ENCODE results near the gene CX3CL1.
"Not testable (repeated sequence)": the region's sequence is repeated elsewhere in the genome, so short reads cannot be mapped to it uniquely, and the experiment has no call there.

CX3CL1 gene

GRCh38 chr16:57372372-57373116 lies at the start of gene CX3CL1:
CX3CL1 (plus strand) TSS chr16:57372490; CDS start chr16:57372569, 79 bp downstream.
- DNase-seq, result no peak

DNA sequence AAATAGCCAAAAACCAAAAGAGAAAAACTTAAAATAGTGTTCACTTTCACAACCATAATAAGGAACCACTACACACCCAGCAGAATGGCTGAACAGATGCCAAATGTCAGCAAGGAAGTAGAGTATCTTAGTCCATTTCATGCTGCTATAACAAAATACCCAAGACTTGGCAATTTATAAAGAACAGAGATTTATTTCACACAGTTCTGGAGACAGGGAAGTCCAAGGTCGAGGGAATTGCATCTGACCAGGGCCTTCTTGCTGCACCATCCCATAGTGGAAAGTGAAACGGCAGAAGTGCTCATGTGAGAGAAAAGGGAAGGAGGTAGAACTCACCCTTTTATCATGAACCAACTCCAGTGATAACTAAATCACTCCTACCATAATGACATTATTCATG lies 47.5 kb upstream of the CX3CL1 start:
- DNase-seq, result no peak

- no peak for DNase-seq
Observed at GRCh38 chr16:57325458-57325857, 46.8 kb upstream of the CX3CL1 start.

DNA sequence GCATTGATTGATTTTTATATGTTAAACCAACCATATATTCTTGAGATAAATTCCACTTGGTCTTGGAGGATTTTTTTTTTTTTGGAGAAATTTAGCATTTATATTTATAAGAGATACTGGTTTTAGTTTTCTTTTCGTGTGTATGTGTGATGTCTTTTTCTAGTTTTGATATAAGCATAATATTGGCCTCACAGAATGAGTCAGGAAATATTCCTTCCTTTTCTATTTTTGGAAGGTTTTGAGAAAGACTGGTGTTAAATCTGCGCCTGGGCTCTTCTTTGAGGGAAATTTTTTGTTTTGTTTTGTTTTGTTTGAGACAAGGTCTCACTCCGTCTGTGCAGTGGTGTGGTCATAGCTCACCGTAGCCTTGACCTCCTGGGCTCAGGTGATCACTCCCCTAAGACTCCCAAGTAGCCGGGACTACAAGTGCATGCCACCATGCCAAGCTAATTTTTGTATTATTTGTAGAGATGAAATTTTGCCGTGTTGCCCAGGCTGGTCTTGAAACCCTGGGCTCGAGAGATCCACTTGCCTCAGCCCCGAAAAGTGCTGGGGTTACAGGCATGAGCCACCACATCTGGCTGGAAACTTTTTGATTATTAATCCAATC lies 42.5 kb upstream of the CX3CL1 start:
- no peak for DNase-seq

- DNase-seq, result no peak
Observed at GRCh38 chr16:57331355-57331754, 40.9 kb upstream of the CX3CL1 start.

- DNase-seq, result no peak
Observed at GRCh38 chr16:57333402-57333801, 38.9 kb upstream of the CX3CL1 start.

- no peak for DNase-seq
Observed at GRCh38 chr16:57335366-57335765, 36.9 kb upstream of the CX3CL1 start.

DNA sequence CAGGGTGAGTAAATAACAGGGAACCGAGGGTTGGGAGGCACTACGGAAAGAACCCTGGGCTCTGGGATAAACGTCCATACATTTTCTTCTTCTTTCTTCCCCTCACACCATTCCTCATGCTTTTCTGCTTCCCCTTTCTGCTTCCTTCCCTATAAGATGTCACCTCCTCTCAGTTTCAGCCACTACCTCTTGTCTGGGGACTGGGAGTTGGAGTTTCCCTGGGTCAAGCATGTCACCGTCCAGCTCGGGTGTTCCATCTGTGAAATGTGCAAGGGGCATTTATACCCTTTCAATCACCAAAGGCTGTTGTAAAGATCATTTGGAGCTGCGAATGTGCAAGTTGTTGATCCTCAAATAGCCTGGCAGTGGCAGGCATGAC lies 31.2 kb upstream of the CX3CL1 start:
- no peak for DNase-seq

DNA sequence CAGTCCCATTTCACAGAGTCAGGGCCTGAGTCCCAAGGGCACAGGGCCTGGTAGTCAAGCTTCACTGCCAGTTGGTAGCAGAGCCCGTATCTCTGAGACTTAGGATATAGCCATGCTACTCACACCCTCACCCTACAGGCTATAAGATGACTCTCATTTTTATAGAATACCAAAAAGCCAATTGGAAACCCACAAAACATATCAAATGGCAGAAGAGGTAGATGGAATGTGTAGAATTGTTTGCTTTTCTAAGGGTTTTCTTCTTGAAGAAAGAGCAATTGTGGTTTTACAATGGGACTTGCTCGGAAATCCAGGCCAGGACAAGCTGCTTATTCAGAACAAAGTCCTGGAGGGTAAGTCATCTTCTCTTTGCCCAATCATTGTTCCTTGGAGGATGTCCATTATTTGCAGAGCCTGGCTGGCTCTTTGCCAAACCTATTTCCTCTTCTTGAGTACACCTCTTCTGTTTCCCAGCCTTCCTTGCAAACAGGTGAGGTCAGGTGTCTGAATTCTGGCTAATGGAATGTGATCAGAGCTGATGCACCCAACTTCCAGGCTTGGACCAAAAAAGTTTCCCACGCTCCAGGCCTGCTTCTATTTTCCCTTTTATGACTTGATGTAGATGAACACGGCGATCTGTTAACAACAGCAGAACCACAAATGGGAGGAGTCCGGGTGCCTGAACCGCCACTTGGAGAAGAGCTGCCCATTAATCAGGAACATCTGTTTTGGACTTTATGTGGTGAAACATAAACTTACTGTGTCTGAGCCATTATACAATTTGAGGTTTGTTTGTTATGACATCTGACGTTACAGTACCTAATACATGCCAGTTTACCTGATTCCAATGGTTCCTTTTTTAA lies 30.6 kb upstream of the CX3CL1 start:
- no peak for DNase-seq

GRCh38 chr16:57342606-57343005 lies 29.7 kb upstream of the CX3CL1 start:
- DNase-seq, result not testable (repeated sequence)

GRCh38 chr16:57343221-57343620 lies 29.1 kb upstream of the CX3CL1 start:
- DNase-seq, result no peak

DNA sequence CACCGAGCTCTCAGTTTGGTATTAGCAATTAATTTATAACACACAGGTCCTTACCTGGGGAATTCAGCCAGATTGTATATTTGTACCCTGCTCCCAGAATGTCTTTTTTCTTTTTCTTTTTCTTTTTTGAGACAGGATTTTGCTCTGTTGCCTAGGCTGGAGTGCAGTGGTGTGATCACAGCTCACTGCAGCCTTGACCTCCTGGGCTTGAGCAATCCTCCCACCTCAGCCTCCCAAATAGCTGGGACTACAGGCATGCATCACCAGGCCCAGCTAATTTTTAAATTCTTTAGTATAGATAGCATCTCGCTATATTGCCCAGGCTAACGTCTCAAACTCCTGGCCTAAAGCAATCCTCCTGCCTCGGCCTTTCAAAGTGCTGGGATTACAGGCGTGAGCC lies 28.2 kb upstream of the CX3CL1 start:
- DNase-seq, result not testable (repeated sequence)

DNA sequence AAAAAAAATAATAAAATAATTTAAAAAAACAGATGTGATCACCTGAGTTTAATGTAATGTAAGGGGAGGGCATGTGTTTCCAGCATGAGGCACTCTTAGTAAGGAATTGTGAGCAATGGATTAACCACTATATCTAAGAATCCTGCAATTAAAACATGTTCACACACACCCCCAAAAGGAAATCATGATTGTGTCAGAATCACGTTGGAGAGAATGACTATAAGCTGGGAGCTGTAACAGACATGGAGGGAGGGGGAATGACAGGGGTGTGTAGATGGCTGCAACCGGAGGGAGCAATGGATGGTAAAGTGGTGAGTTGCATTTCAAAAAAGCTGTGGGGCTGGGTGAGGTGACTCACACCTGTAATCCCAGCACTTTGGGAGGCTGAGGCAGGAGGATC lies 27.3 kb upstream of the CX3CL1 start:
- no peak for DNase-seq

DNA sequence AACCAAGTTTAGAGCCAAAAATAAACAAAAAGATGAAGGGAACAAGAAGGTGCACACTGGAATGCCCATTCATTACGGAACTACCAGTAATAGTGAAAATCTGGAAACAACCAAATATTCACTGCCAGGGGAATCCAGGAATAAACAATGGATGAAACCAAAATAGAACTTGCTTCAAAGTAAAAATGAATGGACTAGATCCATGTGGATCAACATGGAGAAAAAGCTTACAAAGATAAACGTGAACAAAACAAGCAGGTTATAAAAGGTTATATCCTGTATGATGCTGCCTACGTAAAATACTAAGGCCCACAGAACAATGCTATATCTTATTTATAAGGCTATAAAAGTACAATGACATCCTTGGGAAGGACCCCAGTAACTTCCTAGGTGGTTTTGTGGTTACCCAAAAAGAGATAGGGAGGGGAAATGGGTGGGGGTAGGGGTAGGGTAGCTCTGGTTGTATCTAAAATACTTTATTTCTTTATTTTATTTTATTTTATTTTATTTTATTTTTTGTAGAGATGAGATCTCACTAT lies 26.6 kb upstream of the CX3CL1 start:
- no peak for DNase-seq

DNA sequence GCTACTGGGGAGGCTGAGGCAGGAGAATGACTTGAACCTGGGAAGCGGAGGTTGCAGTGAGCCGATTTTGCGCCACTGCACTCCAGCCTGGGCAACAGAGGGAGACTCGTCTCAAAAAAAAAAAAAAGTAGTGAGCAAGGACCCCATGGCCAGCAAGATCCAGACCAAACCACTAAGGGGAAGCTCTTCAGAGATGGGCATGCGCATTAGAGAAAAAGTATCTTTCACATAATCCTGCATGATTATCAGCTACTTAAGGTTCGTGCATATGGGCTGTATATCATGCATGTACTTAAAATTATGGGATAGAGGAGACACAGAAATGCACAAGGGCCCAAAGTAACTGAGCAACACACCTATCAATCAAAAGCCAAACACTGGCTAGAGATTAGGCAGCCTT lies 24.4 kb upstream of the CX3CL1 start:
- DNase-seq, result no peak

DNA sequence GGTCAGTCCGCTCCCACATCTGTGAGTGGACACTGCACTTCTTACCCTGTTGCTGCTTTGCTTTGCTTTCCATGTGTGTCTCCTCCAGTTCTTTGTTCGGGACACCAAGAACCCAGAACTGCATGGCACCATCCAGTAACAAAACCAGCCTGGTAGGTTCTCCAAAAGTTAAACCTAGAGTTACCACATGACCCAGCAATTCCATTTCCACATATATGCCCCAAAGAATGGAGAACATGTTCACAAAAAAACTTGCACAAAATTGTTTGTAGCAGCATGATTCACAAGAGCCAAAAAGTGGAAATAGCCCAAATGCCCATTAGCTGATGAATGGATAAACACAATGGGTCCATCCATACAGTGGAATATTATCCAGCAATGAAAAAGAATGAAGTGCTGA lies 24.0 kb upstream of the CX3CL1 start:
- DNase-seq, result no peak

DNA sequence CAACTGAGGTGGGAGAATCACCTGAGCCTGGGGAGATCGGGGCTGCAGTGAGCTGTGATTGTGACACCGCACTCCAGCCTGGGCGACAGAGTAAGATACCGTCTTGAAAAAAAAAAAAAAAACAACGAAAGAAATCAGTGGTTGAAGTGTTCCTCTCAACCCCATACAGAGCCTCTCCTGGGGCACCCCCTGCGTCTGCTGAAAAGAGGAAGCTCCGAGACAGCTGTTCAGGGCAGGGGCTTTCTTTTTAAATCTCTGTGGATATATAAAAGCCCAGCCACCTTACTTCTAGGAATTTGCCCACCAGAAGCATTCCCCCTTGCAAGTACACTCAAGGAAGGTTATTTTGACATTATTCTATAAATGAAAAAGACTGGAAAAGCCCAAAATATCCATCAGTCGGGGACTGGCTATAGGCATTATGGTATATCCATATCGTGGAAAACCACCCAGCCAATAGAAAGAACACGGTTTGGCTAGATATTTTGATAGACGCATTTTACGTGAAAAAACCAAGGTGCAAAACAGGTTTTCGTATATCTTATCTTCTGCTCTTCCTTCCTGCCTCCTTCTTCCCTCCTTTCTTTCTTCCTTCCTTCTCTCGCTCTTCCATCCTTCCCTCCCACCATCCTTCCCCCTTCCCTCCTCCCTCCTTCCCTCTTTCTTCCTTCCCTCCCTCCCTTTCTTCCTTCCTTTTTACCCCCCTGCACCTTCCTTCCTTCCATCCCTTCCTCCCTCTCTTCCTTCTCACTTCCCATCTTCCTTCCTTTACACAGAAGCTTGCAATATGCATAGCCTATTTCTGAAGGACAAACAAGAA lies 22.9 kb upstream of the CX3CL1 start:
- DNase-seq, result no peak

- DNase-seq, result no peak
Observed at GRCh38 chr16:57352636-57353047, 19.6 kb upstream of the CX3CL1 start.

GRCh38 chr16:57354311-57354710 lies 18.0 kb upstream of the CX3CL1 start:
- no peak for DNase-seq

DNA sequence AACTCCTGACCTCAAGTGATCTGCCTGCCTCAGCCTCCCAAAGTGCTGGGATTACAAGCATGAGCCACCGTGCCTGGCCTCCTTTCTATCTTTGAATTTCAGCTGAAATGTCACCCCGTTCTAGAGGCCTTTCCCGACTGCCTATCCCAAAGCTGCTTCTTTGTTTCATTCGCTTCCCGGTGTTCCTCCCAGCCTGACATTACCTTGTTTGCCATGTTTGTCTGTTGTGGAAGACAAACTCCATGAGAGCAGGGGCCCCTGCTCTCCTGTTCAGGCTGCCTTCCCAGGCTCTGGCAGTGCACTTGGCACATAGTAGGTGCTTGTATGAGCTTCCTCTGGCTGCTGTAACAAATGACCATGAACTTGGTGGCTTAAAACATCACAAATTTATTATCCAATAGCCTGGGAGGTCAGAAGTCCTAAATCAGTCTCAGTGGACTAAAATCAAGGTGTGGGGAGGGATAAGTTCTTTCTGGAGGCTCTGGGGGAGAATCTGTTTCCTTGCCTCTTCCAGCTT lies 16.3 kb upstream of the CX3CL1 start:
- no peak for DNase-seq

DNA sequence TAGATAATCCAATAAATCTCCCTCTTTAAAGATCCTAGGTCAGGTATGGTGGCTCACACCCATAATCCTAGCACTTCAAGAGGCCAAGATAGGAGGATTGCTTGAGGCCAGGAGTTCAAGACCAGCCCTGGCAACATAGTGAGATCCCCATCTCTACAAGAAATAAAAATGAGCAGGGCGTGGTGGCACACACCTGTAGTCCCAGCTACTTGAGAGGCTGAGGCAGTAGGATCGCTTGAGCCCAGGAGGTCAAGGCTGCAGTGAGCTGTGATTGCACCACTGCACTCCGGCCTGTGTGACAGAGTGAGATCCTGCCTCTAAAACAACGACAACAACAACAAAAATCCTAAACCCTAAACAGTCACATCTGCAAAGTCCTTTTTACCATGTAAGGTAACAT lies 15.7 kb upstream of the CX3CL1 start:
- DNase-seq, result no peak

GRCh38 chr16:57357330-57358085 lies 14.8 kb upstream of the CX3CL1 start:
- no peak for DNase-seq
